Keratinocyte (primary cell): ENCODE results near the gene INAFM2. TPM values are rescaled to one million over a fixed set of nuclear protein-coding genes. Genes with fewer than 3 reads are reported as not detected.

Experiments
- DNase-seq: peaks from one replicate; pipeline ENCODE4 v3.0.0-alpha.2; 2011; ENCODE audit warnings: low read depth, missing footprints, low spot score
- FAIRE-seq: peaks from 2 replicates; lab custom pipeline; 2011; peaks lifted over from hg19 to GRCh38; lab: Jason Lieb, UNC
- H2AFZ ChIP-seq: 2 replicates; pipeline ENCODE4 v1.6.0; 2012; ENCODE audit warnings: low read length, control low read depth, inconsistent platforms; ENCODE audit not compliant: control insufficient read depth
- H3K27ac ChIP-seq: 2 replicates; pipeline ENCODE4 v1.5.1; 2011; ENCODE audit warnings: low read length; ENCODE audit not compliant: control insufficient read depth, insufficient read depth
- H3K27me3 ChIP-seq: 3 replicates; pipeline ENCODE4 v1.6.0; 2011; ENCODE audit warnings: low read length; ENCODE audit not compliant: control insufficient read depth, insufficient read depth; ENCODE audit errors: extremely low read depth
- H3K36me3 ChIP-seq, 2 experiments: 2 replicates in 1 of 2; 3 replicates in 1 of 2; pipeline ENCODE4 v1.5.1; 2011; ENCODE audit warnings: low read length in 2 of 2, mild to moderate bottlenecking in 1 of 2; ENCODE audit not compliant: control insufficient read depth in 2 of 2, insufficient read depth in 2 of 2; ENCODE audit errors: extremely low read depth in 1 of 2
- H3K4me1 ChIP-seq: 3 replicates; pipeline ENCODE4 v1.5.1; 2011; ENCODE audit warnings: low read length; ENCODE audit not compliant: control insufficient read depth, insufficient read depth; ENCODE audit errors: extremely low read depth
- H3K4me2 ChIP-seq: 3 replicates; pipeline ENCODE4 v1.6.0; 2011; ENCODE audit warnings: low read depth, low read length; ENCODE audit not compliant: control insufficient read depth, insufficient read depth; ENCODE audit errors: extremely low read depth
- H3K4me3 ChIP-seq, 3 experiments: fragments of 200-600 bp in 1 of 3; sonication (generic) in 1 of 3; 2 replicates in 2 of 3; 3 replicates in 1 of 3; pipeline ENCODE4 v1.5.1; 2011 to 2016; ENCODE audit warnings: low read length in 3 of 3, mild to moderate bottlenecking in 3 of 3, control low read depth in 2 of 3, inconsistent platforms in 1 of 3, low read depth in 1 of 3, mixed read lengths in 1 of 3, mixed run types in 1 of 3, moderate library complexity in 1 of 3; ENCODE audit not compliant: control insufficient read depth in 2 of 3, insufficient read depth in 2 of 3; ENCODE audit errors: extremely low read depth in 1 of 3
- H3K79me2 ChIP-seq: 2 replicates; pipeline ENCODE4 v1.6.0; 2012; ENCODE audit warnings: low read length; ENCODE audit not compliant: control insufficient read depth, insufficient read depth
- H3K9ac ChIP-seq: 3 replicates; pipeline ENCODE4 v1.6.0; 2011; ENCODE audit warnings: low read length; ENCODE audit not compliant: control insufficient read depth, insufficient read depth; ENCODE audit errors: extremely low read depth
- H3K9me1 ChIP-seq: 3 replicates; pipeline ENCODE4 v1.6.0; 2011; ENCODE audit warnings: low read length; ENCODE audit not compliant: control insufficient read depth, insufficient read depth; ENCODE audit errors: extremely low read depth
- H3K9me3 ChIP-seq: 2 replicates; pipeline ENCODE4 v1.5.1; 2012; ENCODE audit warnings: low read depth, low read length; ENCODE audit not compliant: control insufficient read depth
- H4K20me1 ChIP-seq: 3 replicates; pipeline ENCODE4 v1.6.0; 2011; ENCODE audit warnings: low read length; ENCODE audit not compliant: control insufficient read depth, insufficient read depth; ENCODE audit errors: extremely low read depth
- CTCF ChIP-seq, 3 experiments: IDR thresholded peaks in 1 of 3; conservative IDR thresholded peaks in 1 of 3; optimal IDR thresholded peaks in 1 of 3; 2 replicates in 2 of 3; 3 replicates in 1 of 3; pipeline versions ENCODE3 to v1.5.1; 2011; ENCODE audit warnings: low read length in 3 of 3, mild to moderate bottlenecking in 3 of 3, moderate library complexity in 2 of 3, control low read depth in 1 of 3, inconsistent platforms in 1 of 3; ENCODE audit not compliant: insufficient read depth in 2 of 3; ENCODE audit errors: extremely low read depth in 1 of 3
- EZH2 ChIP-seq: IDR thresholded peaks from one replicate; pipeline ENCODE4 v1.6.1; 2012; ENCODE audit warnings: inconsistent platforms, mild to moderate bottlenecking, low read length, moderate library complexity
- dilution Hi-C: fragments of 300-500 bp; cut with MboI; formaldehyde crosslinking; loops from one replicate; pipeline ENCODE4 v1.7.0; 2020; ENCODE audit warnings: low sequenced_read_pairs; ENCODE audit not compliant: extremely low pct_ligation_motif_present
- polyA plus RNA-seq, 5 experiments: library from polyadenylated mRNA; depleted of rRNA in 3 of 5; stranded (reverse) in 3 of 5; stranded (forward) in 1 of 5; unstranded in 1 of 5; fragments of >200 nt; gene quantifications; 1 replicate in 1 of 5; 2 replicates in 3 of 5; 3 replicates in 1 of 5; pipeline versions ENCODE4 v1.2.1 to v1.2.3, GENCODE V29; 2011 to 2012; ENCODE audit warnings: missing spikeins in 2 of 5, low read depth in 1 of 5, low replicate concordance in 1 of 5

Gene INAFM2
- polyA plus RNA-seq, 1 donor (not counting 4 experiments of a cell fraction or from before 2014, with no cell fraction given), result 15.2 TPM

- TF ChIP-seq CTCF (optimal IDR thresholded peaks at IDR 0.05 in 1 of 3, IDR thresholded peaks at IDR 0.05 in 1 of 3, conservative IDR thresholded peaks at IDR 0.05 in 1 of 3; ENCODE audit: extremely low read depth in 1 of 3, insufficient read depth in 2 of 3, low read length in 3 of 3), result no peak
- no peak for TF ChIP-seq EZH2
- Histone ChIP-seq H3K9ac (no peak overlapping the region), H4K20me1 (no peaks in the 10 kb centered on the region), H3K27ac (no peak overlapping the region), H3K27me3 (peaks cover 4% of the 10 kb centered on the region), H3K4me3 (no peak overlapping the region), H3K9me3 (no peaks in the 10 kb centered on the region), H3K79me2 (no peaks in the 10 kb centered on the region), H3K9me1 (no peaks in the 10 kb centered on the region), H3K36me3 (no peaks in the 10 kb centered on the region), H3K4me1 (peaks cover 6% of the 10 kb centered on the region), H3K4me2 (no peak overlapping the region), H2AFZ (no peak overlapping the region)
- no peak for DNase-seq
- FAIRE-seq, result no peak
- dilution Hi-C loops, result no loop called here
Measured at GRCh38 chr15:40369971-40370370, 46.5 kb downstream of the INAFM2 start.

- H3K9me1 ChIP-seq, result no peaks in the 10 kb centered on the region
Measured at GRCh38 chr15:40372981-40373380, 49.5 kb downstream of the INAFM2 start.

More at GRCh38 chr15:40372981-40373380, 49.5 kb downstream of the INAFM2 start:
- H3K27ac ChIP-seq, result no peak overlapping the region
- no peaks in the 10 kb centered on the region for H4K20me1 ChIP-seq
- H3K27me3 ChIP-seq, result peaks cover 4% of the 10 kb centered on the region
- no peaks in the 10 kb centered on the region for H3K79me2 ChIP-seq
- H3K4me2 ChIP-seq, result no peak overlapping the region
- dilution Hi-C loops, result no loop called here
- TF ChIP-seq CTCF (optimal IDR thresholded peaks at IDR 0.05 in 1 of 3, IDR thresholded peaks at IDR 0.05 in 1 of 3, conservative IDR thresholded peaks at IDR 0.05 in 1 of 3; ENCODE audit: extremely low read depth in 1 of 3, insufficient read depth in 2 of 3, low read length in 3 of 3) (no peak), EZH2 (no peak)
- H3K36me3 ChIP-seq, result no peaks in the 10 kb centered on the region
- no peak overlapping the region for H2AFZ ChIP-seq
- peaks cover 3% of the 10 kb centered on the region for H3K4me1 ChIP-seq
- FAIRE-seq (no peak), DNase-seq (no peak)
- H3K9me3 ChIP-seq, result no peaks in the 10 kb centered on the region
- no peak overlapping the region for H3K9ac ChIP-seq
- no peak overlapping the region for H3K4me3 ChIP-seq

Other genes with a start within 250 kb of the INAFM2 start
- gene BMF, start 214.8 kb upstream of the INAFM2 start, polyA plus RNA-seq, result 0.05 to 0.30 TPM (median 0.13 TPM) in 3 replicates
- 3.3 to 19.7 TPM (median 9.3 TPM) in 3 replicates for gene BUB1B, start 162.6 kb upstream of the INAFM2 start, polyA plus RNA-seq
- gene PAK6, start 84.6 kb upstream of the INAFM2 start, polyA plus RNA-seq, result 9.6 to 19.2 TPM (median 11.5 TPM) in 3 replicates
- gene ANKRD63, start 40.6 kb upstream of the INAFM2 start, polyA plus RNA-seq, result not detected in 3 replicates
- gene PLCB2, start 15.8 kb upstream of the INAFM2 start, polyA plus RNA-seq, result 0.52 to 1.1 TPM (median 0.73 TPM) in 3 replicates
- 6.3 to 9.6 TPM (median 7.4 TPM) in 3 replicates for gene CCDC9B, start 17.2 kb downstream of the INAFM2 start, polyA plus RNA-seq
- not detected in 3 replicates for gene PHGR1, start 27.3 kb downstream of the INAFM2 start, polyA plus RNA-seq
- 0.12 to 0.68 TPM (median 0.12 TPM) in 3 replicates for gene DISP2, start 34.5 kb downstream of the INAFM2 start, polyA plus RNA-seq
- gene KNSTRN, start 59.0 kb downstream of the INAFM2 start, polyA plus RNA-seq, result 21.0 to 42.8 TPM (median 42.4 TPM) in 3 replicates
- 13.0 to 18.1 TPM (median 14.2 TPM) in 3 replicates for gene IVD, start 82.1 kb downstream of the INAFM2 start, polyA plus RNA-seq
- gene BAHD1, start 117.3 kb downstream of the INAFM2 start, polyA plus RNA-seq, result 4.8 to 6.9 TPM (median 6.8 TPM) in 3 replicates
- 1.1 to 4.4 TPM (median 1.5 TPM) in 3 replicates for gene CHST14, start 147.3 kb downstream of the INAFM2 start, polyA plus RNA-seq
- 9.7 to 24.6 TPM (median 18.0 TPM) in 3 replicates for gene CCDC32, start 241.3 kb downstream of the INAFM2 start, polyA plus RNA-seq
- gene RPUSD2, start 245.6 kb downstream of the INAFM2 start, polyA plus RNA-seq, result 8.0 to 10.1 TPM (median 8.6 TPM) in 3 replicates